Measurements from ENCODE around the gene MMP28.

The MMP28 gene

GRCh38 chr17:35728551-35728950 is 66.9 kb downstream of the MMP28 start:
- DNase-seq (ENCODE audit: extremely low read depth, low read depth) = no peak
- no peak overlapping the region for H3K4me3 ChIP-seq (replicated peaks; ENCODE audit: low read depth, low read length)
- TF ChIP-seq CTCF (IDR thresholded peaks at IDR 0.05; ENCODE audit: low read depth, low read length, missing control alignments) = no peak

- TF ChIP-seq CTCF (IDR thresholded peaks at IDR 0.05; ENCODE audit: low read depth, low read length, missing control alignments) = no peak
- H3K4me3 ChIP-seq (replicated peaks; ENCODE audit: low read depth, low read length) = no peak overlapping the region
- no peak for DNase-seq (ENCODE audit: extremely low read depth, low read depth)
Measured at GRCh38 chr17:35727635-35728034, 67.8 kb downstream of the MMP28 start.

GRCh38 chr17:35726953-35727460 is 68.4 kb downstream of the MMP28 start:
- H3K4me3 ChIP-seq (replicated peaks; ENCODE audit: low read depth, low read length) = no peak overlapping the region
- DNase-seq (ENCODE audit: extremely low read depth, low read depth) = no peak
- no peak for TF ChIP-seq CTCF (IDR thresholded peaks at IDR 0.05; ENCODE audit: low read depth, low read length, missing control alignments)

GRCh38 chr17:35726127-35726952 is 69.1 kb downstream of the MMP28 start:
- no peak overlapping the region for H3K4me3 ChIP-seq (replicated peaks; ENCODE audit: low read depth, low read length)
- no peak for TF ChIP-seq CTCF (IDR thresholded peaks at IDR 0.05; ENCODE audit: low read depth, low read length, missing control alignments)
- DNase-seq (ENCODE audit: extremely low read depth, low read depth) = peak; percentile 38

GRCh38 chr17:35725802-35726126 is 69.7 kb downstream of the MMP28 start:
- TF ChIP-seq CTCF (IDR thresholded peaks at IDR 0.05; ENCODE audit: low read depth, low read length, missing control alignments) = no peak
- DNase-seq (ENCODE audit: extremely low read depth, low read depth) = no peak
- H3K4me3 ChIP-seq (replicated peaks; ENCODE audit: low read depth, low read length) = no peak overlapping the region

GRCh38 chr17:35725058-35725457 is 70.4 kb downstream of the MMP28 start:
- no peak overlapping the region for H3K4me3 ChIP-seq (replicated peaks; ENCODE audit: low read depth, low read length)
- no peak for TF ChIP-seq CTCF (IDR thresholded peaks at IDR 0.05; ENCODE audit: low read depth, low read length, missing control alignments)
- DNase-seq (ENCODE audit: extremely low read depth, low read depth) = no peak
